Measurements from ENCODE around the gene SYNCRIP.
A peak's percentile ranks its signal among the peaks of the same experiment; 100 is the strongest.
"Not testable (repeated sequence)": the region's sequence is repeated elsewhere in the genome, so short reads cannot be mapped to it uniquely, and the experiment has no call there.

The SYNCRIP gene

GRCh38 chr6:85669735-85670194 is 27.1 kb upstream of the SYNCRIP start:
- DNase-seq, result no peak

GRCh38 chr6:85662251-85662650 is 19.6 kb upstream of the SYNCRIP start:
- DNase-seq, result no peak

DNA sequence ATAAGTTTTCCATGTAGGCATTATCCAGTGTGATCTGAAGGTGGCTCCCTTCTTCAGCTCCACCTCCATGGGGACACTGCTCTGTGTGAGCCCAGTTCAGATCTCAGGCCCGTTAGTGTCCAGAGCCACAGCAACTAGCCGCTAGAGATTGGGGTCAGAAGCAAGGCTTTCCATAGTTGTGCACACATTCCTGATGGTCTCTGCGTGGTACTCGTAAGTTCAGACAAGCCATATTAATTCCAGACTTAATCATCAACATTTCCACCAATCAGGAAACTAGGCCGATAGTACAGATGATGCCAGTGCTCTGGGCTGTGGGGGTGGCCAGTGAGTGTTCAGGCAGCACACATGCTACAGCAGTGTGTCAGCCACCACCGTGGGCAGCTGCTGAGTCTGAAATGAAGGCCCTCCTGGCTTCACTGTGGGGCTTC is 17.5 kb upstream of the SYNCRIP start:
- DNase-seq, result no peak

- no peak for DNase-seq
Measured at GRCh38 chr6:85650606-85651005, 7.9 kb upstream of the SYNCRIP start.

- DNase-seq, result no peak
Measured at GRCh38 chr6:85644279-85644762, 1.6 kb upstream of the SYNCRIP start.

GRCh38 chr6:85643537-85644278 is 1.0 kb upstream of the SYNCRIP start:
- DNase-seq, result peak; percentile 75

DNA sequence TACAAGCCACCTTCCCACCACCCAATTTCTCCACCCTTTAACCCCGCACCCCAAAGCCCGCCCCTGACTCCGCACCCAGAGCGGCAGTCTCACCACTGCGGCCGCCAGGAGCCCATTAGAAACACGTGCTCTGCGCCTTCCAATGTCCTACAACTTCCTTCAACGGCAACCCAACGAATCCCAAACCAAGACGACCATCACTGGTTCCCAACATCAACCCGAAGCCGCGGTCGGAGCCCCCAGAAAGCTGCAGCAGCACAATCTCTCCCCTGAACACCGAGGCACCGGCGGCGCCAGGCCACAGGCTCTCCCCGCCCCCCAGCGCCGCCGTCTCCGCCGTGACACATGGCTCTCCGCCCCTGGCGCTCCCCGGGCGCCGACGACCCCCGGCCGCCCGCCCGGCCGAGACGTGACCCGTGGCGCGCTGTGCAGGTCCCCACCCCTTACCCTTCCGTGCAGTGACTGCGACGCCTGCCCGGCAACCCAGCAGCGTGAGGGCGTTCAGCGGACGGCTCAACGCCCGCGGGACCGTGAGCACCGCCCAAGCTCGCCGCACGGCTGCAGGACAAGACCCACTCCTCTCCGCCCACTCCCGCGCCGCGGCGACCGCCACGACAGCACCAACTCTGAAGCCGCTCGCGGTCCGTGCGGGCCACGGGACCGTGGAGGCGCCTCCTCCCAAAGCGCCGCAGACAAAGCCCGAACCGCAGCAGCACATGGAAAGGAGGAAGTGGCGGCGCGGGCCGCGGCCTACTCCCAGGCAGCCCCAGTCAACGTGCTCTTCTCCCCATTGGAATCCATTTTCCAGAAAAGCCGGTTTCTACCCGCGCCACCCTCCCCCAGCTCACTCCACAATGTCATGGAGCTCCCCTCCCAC is 551 bp downstream of the SYNCRIP start:
- DNase-seq, result peak; percentile 63

DNA sequence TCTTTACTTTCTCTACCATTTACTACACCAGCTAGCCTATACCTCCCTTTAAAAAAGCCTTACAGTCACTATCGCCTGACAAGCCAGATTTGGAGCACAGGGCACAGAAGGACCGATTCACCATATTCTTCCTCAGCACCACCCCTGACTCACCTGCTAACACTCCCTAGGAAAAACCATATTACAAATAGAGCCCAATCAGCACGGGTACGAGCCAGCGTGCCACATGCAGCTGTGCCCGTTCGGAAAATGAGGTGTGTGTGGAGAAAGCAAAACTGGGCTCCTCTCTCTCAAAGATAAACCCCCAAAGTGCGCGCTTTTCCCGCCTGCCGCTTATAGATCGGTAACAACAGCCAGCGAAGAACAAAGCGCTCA is 1.2 kb downstream of the SYNCRIP start:
- DNase-seq, result no peak

DNA sequence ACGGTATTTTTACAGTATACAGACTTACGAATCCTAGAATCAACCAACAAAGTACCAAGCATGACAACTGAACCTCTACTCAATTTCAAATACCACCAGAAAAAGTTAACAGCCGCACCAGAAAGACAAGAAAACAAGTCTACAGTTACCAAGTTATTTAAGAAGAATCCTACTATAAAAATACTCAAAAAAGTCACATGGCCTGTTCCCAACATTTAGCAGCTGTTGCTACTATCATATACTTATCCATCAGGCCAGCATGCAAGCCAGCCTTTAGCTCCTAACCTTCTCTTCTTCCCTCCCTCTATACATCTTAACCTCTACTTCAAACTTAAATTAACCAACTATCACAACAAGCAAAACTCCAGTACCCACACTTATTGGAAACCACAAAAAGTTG is 1.9 kb downstream of the SYNCRIP start:
- no peak for DNase-seq

- DNase-seq, result no peak
Measured at GRCh38 chr6:85637579-85637978, 5.1 kb downstream of the SYNCRIP start.

- no peak for DNase-seq
Measured at GRCh38 chr6:85632164-85632942, 10.3 kb downstream of the SYNCRIP start.

- DNase-seq, result not testable (repeated sequence)
Measured at GRCh38 chr6:85631117-85631516, 11.6 kb downstream of the SYNCRIP start.

GRCh38 chr6:85628353-85628752 is 14.3 kb downstream of the SYNCRIP start:
- DNase-seq, result no peak

DNA sequence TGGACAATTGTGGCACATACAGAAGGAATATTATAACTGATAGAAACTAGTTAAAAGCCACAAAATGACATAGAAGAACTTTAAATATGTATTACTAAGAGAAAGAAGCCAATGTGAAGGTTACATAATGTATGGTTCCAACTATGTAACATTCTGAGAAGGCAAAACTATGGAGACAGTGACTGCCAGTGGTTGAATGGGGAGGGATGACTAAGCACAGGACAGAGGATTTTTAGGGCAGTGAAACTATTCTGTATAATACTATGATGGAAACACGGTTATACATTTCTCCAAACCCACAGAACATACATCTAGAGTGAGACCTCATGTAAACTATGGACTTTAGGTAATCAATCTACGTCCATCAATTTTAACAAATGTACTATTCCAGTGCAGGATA is 22.4 kb downstream of the SYNCRIP start:
- DNase-seq, result no peak

DNA sequence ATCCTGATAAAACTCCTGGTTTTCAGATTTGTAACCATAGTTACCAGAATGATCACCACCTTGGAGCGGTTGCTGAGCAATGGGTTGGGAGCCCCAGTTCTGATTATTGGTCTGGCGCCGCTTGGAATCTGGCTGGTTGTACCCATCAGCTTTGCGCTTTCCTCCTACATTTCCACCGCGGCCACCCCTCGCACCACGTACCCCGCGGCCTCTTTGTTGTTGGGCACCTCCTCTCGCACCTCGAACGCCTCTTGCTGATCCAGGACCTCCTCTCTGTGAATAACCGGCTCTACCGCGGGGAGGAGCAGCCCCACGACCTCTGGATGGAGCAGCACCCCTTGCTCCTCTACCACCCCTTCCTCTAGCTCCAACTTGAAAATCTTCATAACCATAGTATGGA is 27.9 kb downstream of the SYNCRIP start:
- no peak for DNase-seq

DNA sequence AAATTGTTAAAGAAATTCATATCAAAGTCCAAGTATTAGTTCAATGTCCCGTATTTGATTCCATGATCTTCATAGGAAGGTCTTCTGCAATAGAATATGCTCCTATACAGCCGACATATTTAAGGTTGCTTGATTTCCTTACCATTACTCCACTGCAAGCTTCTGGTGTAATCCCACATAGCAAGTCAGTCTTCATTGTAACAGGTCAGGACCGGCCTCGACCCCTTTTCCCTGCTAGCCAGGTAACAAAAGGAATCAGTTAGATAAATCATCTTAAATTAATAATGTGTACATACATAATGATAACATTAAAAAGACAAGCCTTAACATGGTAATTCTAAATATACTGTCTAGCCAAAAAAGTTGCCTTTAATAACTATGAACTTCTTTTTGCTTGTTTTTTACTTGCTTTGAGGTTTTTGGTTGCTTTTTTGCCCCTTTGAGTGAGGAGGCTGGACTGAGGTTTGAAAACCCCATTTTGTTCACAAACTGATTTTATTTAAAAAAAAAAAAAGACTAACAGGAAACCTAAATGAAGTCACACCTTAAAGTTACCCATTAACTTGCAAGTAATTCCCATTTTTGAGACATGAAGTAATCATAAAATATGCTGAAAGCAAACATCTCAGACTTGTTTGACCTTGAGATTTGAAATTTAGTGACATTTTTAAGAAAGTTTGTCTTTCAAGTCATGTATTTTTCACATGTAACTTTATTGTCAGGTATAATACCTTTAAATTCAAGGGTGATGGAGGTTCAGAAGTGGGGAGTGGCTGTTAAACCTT is 29.8 kb downstream of the SYNCRIP start:
- no peak for DNase-seq

DNA sequence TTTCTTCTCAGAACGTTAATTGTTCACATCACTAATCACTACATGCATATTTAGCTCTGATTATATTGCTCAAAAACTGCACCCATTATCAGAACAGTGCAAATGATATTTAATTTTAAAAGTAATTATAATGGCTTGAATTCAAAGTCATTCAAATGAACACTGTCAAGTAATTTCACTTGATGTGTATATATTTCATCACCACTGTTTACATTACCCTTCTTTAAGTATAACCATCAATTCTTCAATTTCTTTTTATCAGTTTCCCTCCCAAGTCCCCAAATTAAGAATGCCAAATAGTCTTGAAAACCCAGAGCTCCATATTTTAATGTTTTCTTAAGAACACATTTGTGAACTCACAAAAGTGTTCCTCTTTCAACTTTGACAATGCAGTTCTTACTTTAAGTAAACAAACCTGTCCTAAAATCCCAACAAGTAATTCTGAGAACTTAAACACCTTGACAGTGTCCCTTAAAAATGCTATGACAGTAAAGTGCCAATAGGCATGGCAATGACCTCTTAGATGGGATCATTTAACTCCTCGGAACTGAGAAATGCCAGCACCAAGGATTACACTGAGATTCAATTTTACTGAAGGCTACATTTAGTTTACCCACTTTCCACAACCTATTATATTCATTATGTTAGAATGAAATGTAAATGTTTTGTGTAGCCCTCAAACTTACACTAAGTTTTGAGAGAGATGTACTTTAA is 32.3 kb downstream of the SYNCRIP start:
- DNase-seq, result no peak

GRCh38 chr6:85602100-85602499 is 40.6 kb downstream of the SYNCRIP start:
- DNase-seq, result no peak

DNA sequence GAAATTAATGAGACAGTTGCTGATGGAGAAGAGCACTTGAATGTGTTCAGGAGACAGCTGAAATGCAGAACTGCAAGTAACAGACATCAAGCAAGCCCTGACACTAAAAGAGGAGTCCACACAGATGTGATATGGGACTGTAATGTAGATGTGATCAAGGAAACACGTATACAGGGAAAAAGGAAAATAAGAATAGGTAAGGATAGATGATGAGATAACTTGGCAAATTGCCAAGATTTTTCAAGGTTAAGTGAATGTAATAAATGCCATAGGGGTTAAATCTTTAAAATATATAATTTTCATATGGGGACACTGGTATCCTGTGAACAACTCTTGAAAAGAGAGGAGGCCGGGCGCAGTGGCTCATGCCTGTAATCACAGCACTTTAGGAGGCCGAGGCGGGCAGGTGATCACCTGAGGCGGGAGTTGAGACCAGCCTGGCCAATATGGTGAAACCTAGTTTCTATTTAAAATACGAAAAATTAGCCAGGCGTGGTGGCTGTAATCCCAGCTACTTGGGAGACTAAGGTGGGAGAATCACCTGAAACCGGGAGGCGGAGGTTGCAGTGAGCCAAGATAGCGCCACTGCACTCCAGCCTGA is 41.9 kb downstream of the SYNCRIP start:
- no peak for DNase-seq

DNA sequence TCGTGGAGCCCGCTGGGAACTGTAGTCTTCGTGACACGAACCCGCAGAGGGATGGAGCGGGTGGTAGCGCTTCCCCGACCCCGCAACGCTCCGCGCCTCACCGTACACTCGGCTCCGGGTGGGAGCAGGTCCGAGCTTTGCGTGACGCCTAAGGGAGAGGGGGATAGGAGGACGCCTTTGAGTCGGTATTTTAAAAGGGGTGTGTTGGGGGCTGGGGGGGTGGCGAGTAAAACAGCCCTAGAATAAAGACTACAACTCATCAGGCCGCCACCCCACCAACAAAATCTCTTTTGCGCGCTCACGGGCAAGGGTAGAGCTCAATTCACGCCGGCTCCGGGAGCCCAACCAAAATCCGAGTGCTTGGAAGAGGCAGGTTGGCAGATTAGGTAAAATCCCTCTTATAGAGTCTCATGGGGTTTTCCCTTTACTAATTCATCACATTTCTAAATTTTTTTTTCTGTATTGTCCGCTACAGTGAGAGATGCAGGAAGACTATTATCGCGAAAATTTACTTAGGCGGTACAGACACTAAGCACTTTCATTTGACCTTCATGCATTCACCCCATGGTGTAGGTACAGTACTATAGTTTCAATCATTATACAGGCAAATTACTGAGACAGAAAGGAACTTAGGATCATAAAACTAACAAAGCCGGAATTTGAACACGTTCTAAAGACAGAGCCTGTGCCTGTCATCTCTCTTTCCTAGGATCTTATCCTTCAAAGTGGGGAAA is 48.3 kb downstream of the SYNCRIP start:
- DNase-seq, result peak; percentile 49

All from stimulated activated CD4-positive, alpha-beta T cell treated with anti-CD3 and anti-CD28 coated beads, Interleukin-4, amount 100 ng/mL, for 1 hour (primary cell).